RPMI7951 (cell line): ENCODE data around the gene ZFYVE28. TPM values are rescaled to one million over a fixed set of nuclear protein-coding genes. Genes with fewer than 3 reads are reported as not detected.

Experiments
- DNase-seq: peaks from one replicate; pipeline ENCODE4 v3.0.0-alpha.2; 2012; ENCODE audit warnings: low read depth
- total RNA-seq: library from RNA; depleted of rRNA; stranded (reverse); fragments of >200 nt; shearing (Covaris generic); gene quantifications from 2 replicates; pipeline ENCODE4 v1.2.3, GENCODE V29; 2014

ZFYVE28 gene
- total RNA-seq, 1 experiment from 2014 or later, result 4.2 TPM

GRCh38 chr4:2411786-2412510 is 6.5 kb downstream of the ZFYVE28 start:
- no peak for DNase-seq

- no peak for DNase-seq
These were observed 9.1 kb downstream of the ZFYVE28 start for GRCh38 chr4:2409381-2409783.

- no peak for DNase-seq
These were observed 9.5 kb downstream of the ZFYVE28 start for GRCh38 chr4:2408976-2409375.

- no peak for DNase-seq
These were observed 10.0 kb downstream of the ZFYVE28 start for GRCh38 chr4:2408401-2408958.

- DNase-seq, result no peak
These were observed 10.5 kb downstream of the ZFYVE28 start for GRCh38 chr4:2407991-2408342.

GRCh38 chr4:2406920-2407319 is 11.5 kb downstream of the ZFYVE28 start:
- no peak for DNase-seq

GRCh38 chr4:2406406-2406805 is 12.0 kb downstream of the ZFYVE28 start:
- no peak for DNase-seq

- DNase-seq, result no peak
These were observed 15.5 kb downstream of the ZFYVE28 start for GRCh38 chr4:2402941-2403340.

- no peak for DNase-seq
These were observed 16.2 kb downstream of the ZFYVE28 start for GRCh38 chr4:2402048-2402842.

- DNase-seq, result no peak
These were observed 16.8 kb downstream of the ZFYVE28 start for GRCh38 chr4:2401610-2401983.

- no peak for DNase-seq
These were observed 17.4 kb downstream of the ZFYVE28 start for GRCh38 chr4:2400841-2401609.

- DNase-seq, result no peak
These were observed 18.7 kb downstream of the ZFYVE28 start for GRCh38 chr4:2399631-2400190.

GRCh38 chr4:2399216-2399615 is 19.2 kb downstream of the ZFYVE28 start:
- DNase-seq, result no peak

GRCh38 chr4:2397596-2398379 is 20.7 kb downstream of the ZFYVE28 start:
- DNase-seq, result no peak

- no peak for DNase-seq
These were observed 21.6 kb downstream of the ZFYVE28 start for GRCh38 chr4:2396781-2397368.

GRCh38 chr4:2395584-2395983 is 22.9 kb downstream of the ZFYVE28 start:
- no peak for DNase-seq

- no peak for DNase-seq
These were observed 23.4 kb downstream of the ZFYVE28 start for GRCh38 chr4:2395038-2395437.

- no peak for DNase-seq
These were observed 23.9 kb downstream of the ZFYVE28 start for GRCh38 chr4:2394528-2394927.

- DNase-seq, result no peak
These were observed 24.8 kb downstream of the ZFYVE28 start for GRCh38 chr4:2393353-2394270.
